Ovary (tissue), 9 donors: ENCODE data around the gene BIN2. TPM values are rescaled to one million over a fixed set of nuclear protein-coding genes. Genes with fewer than 3 reads are reported as not detected.
"Not testable (repeated sequence)": the region's sequence is repeated elsewhere in the genome, so short reads cannot be mapped to it uniquely, and the experiment has no call there.

Experiments
- DNase-seq, 5 donors: peaks; one replicate each; pipeline ENCODE4 v3.0.0-alpha.2; 2019 to 2020
- H3K27ac ChIP-seq, 2 donors: fragments of 200-600 bp; one replicate each; pipeline versions ENCODE4 v1.5.1 to v1.8.0; 2019 to 2022
- H3K27me3 ChIP-seq: fragments of 200-600 bp; one replicate; pipeline ENCODE4 v1.8.0; 2022
- H3K36me3 ChIP-seq: fragments of 200-600 bp; sonication (generic); one replicate; pipeline ENCODE4 v1.5.1; 2019
- H3K4me1 ChIP-seq: one replicate; pipeline ENCODE4 v1.8.1; 2013; ENCODE audit warnings: mild to moderate bottlenecking, moderate library complexity; ENCODE audit not compliant: insufficient read depth
- H3K4me3 ChIP-seq: fragments of 200-600 bp; sonication (generic); one replicate; pipeline ENCODE4 v1.5.1; 2017
- H3K9me3 ChIP-seq, 2 donors: fragments of 200-600 bp in 1 of 2; sonication (generic) in 1 of 2; one replicate each; pipeline versions ENCODE4 v1.5.1 to v1.8.1; 2013 to 2019; ENCODE audit warnings: mild to moderate bottlenecking in 1 of 2, moderate library complexity in 1 of 2
- CTCF ChIP-seq, 3 donors: fragments of 450-650 bp in 2 of 3; fragments of 200-600 bp in 1 of 3; IDR thresholded peaks; one replicate each; pipeline versions ENCODE4 v1.5.1 to v1.8.0; 2016 to 2022; ENCODE audit warnings: antibody characterized with exemption in 3 of 3, mild to moderate bottlenecking in 1 of 3
- EP300 ChIP-seq: sonication (generic); formaldehyde crosslinking; IDR thresholded peaks from one replicate; pipeline ENCODE4 v1.6.1; 2017; ENCODE audit warnings: antibody characterized with exemption
- POLR2A ChIP-seq: fragments of 450-650 bp; IDR thresholded peaks from one replicate; pipeline ENCODE4 v1.6.1; 2017; ENCODE audit warnings: antibody characterized with exemption, mild to moderate bottlenecking, moderate library complexity
- WGBS, 3 donors: extraction: QIAGEN DNeasy Blood & Tissue Kit in 1 of 3; methylation state at CpG; one replicate each; pipeline versions ENCODE4 v1.1.5 to v1.1.7; 2013 to 2017; 5-methylcytosine and 5-hydroxymethylcytosine counted together
- intact Hi-C, 4 donors: fragments of 100-400 bp; cut with DNase I; formaldehyde crosslinking; loops; one replicate each; pipeline versions ENCODE4 v1.11.0 to v1.15.1; 2022 to 2023
- polyA plus RNA-seq, 2 donors: library from polyadenylated mRNA; stranded (reverse); fragments of 200-250 nt in 1 of 2; fragments of 350-450 nt in 1 of 2; fragmentation: Illumina TruSeq in 1 of 2; extraction: RNeasy Lipid Tissue Mini Kit (QIAGEN cat#74804) in 1 of 2; gene quantifications; one replicate each; pipeline ENCODE4 v1.2.3, GENCODE V29; 2013 to 2014
- total RNA-seq, 7 donors: library from RNA; depleted of rRNA in 2 of 7; stranded (reverse); fragments of >200 nt in 2 of 7; fragmentation: NEBNext Ultra II Directional in 3 of 7; extraction: Animal tissue kit (Norgen Biotek cat#: 25700) in 3 of 7; gene quantifications; one replicate each; pipeline versions ENCODE4 v1.1.0 to v1.2.4, GENCODE V29; 2016 to 2023
- donor health status: DM: no; HTN: no; CAD: no; lungs with moderate emphysema.
- donor health status: DM: no; HTN: no; CAD: no.
- donor health status: Bipolar disorder and iron deficiency.
- donor health status: DM: yes; HTN: yes; CAD: no.
- donor health status: DM: no; HTN: no; CAD: no.
- donor health status: DM: yes; HTN: yes; CAD: no.

The BIN2 gene
- total and polyA plus RNA-seq, 9 donors = 1.1 to 7.6 (median 1.5) TPM

GRCh38 chr12:51263341-51263740, 60.6 kb downstream of the BIN2 start:
- no peak for DNase-seq
- no peaks in the 10 kb centered on the region for H3K27me3 ChIP-seq
- no peaks in the 10 kb centered on the region for H3K36me3 ChIP-seq
- H3K9me3 ChIP-seq = no peaks in the 10 kb centered on the region
- TF ChIP-seq POLR2A (no peak), CTCF (IDR thresholded peaks at IDR 0.05) (no peak), EP300 (no peak)
- H3K4me1 ChIP-seq = no peaks in the 10 kb centered on the region
- intact Hi-C loops = no loop called here
- WGBS, 3 donors = 96 to 98% (median 97%) methylated on average over 3 of the region's 3 CpGs
- no peak overlapping the region for H3K27ac ChIP-seq
- H3K4me3 ChIP-seq = no peak overlapping the region

GRCh38 chr12:51262758-51263177, 61.2 kb downstream of the BIN2 start:
- no peak for TF ChIP-seq POLR2A
- no peak for TF ChIP-seq EP300
- no peak for TF ChIP-seq CTCF (IDR thresholded peaks at IDR 0.05)
- H3K4me3 ChIP-seq = no peak overlapping the region
- WGBS, 3 donors = 12 to 21% (median 14%) methylated on average over 7 of the region's 7 CpGs
- H3K9me3 ChIP-seq = no peaks in the 10 kb centered on the region
- no peaks in the 10 kb centered on the region for H3K27me3 ChIP-seq
- intact Hi-C loops = no loop called here
- peak; percentile 49 to 77 (median 72) for DNase-seq
- H3K4me1 ChIP-seq = no peaks in the 10 kb centered on the region
- H3K36me3 ChIP-seq = no peaks in the 10 kb centered on the region
- no peak overlapping the region for H3K27ac ChIP-seq

GRCh38 chr12:51259600-51259999, 64.4 kb downstream of the BIN2 start:
- H3K4me3 ChIP-seq, H3K4me1 ChIP-seq, intact Hi-C loops, DNase-seq, H3K36me3 ChIP-seq, H3K9me3 ChIP-seq, H3K27me3 ChIP-seq, H3K27ac ChIP-seq: not testable (repeated sequence)
- WGBS, 3 donors = 96% methylated on average over 1 of the region's 1 CpG

- WGBS, 3 donors = 70 to 79% (median 76%) methylated on average over 4 of the region's 4 CpGs
- H3K4me1 ChIP-seq = no peaks in the 10 kb centered on the region
Measured at GRCh38 chr12:51254536-51254935, 69.4 kb downstream of the BIN2 start.

GRCh38 chr12:51253276-51253675, 70.7 kb downstream of the BIN2 start:
- Histone ChIP-seq H3K27ac (no peak overlapping the region), H3K36me3 (no peaks in the 10 kb centered on the region), H3K9me3 (no peaks in the 10 kb centered on the region), H3K4me3 (no peak overlapping the region), H3K4me1 (no peaks in the 10 kb centered on the region), H3K27me3 (no peaks in the 10 kb centered on the region)
- TF ChIP-seq CTCF (IDR thresholded peaks at IDR 0.05) (no peak), EP300 (no peak), POLR2A (no peak)
- 92 to 99% (median 96%) methylated on average over 1 of the region's 1 CpG for WGBS, 3 donors
- intact Hi-C loops = no loop called here
- DNase-seq = no peak

More at GRCh38 chr12:51254536-51254935, 69.4 kb downstream of the BIN2 start:
- Histone ChIP-seq H3K36me3 (no peaks in the 10 kb centered on the region), H3K27me3 (no peaks in the 10 kb centered on the region), H3K4me3 (no peak overlapping the region), H3K9me3 (no peaks in the 10 kb centered on the region), H3K27ac (no peak overlapping the region)
- TF ChIP-seq EP300 = no peak
- no peak for TF ChIP-seq POLR2A
- no peak for TF ChIP-seq CTCF (IDR thresholded peaks at IDR 0.05)
- intact Hi-C loops = no loop called here
- no peak for DNase-seq
